Measurements from ENCODE around the gene SCN1B.

SCN1B gene

DNA sequence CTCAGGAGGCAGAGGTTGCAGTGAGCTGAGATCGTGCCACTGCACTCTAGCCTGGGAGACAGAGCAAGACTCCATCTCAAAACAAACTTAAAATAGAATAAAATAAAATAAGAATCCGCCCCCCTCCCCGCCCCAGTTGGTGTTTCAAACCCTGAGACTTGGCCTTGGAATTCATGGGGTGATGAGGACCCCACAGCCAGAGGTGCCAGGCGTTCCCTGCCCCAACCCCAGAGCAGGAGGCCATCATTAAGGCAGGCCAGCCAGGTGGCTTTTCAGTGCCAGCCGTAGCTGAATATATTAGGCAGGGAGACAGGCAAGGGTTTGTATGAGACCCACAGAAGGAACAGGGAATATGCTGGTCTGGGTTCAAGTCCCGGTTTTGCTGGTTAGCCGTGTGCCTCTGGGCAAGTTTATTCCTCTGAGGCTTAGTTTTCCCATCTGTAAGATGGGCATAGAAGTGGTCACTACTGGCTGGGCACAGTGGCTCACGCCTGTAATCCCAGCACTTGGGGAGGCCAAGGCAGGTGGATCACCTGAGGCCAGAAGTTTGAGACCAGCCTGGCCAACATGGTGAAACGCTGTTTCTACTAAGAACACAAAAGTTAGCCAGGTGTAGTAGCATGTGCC, 23.5 kb downstream of the SCN1B start:
- no peak for DNase-seq (ENCODE audit: low read depth in 2 of 2)

DNA sequence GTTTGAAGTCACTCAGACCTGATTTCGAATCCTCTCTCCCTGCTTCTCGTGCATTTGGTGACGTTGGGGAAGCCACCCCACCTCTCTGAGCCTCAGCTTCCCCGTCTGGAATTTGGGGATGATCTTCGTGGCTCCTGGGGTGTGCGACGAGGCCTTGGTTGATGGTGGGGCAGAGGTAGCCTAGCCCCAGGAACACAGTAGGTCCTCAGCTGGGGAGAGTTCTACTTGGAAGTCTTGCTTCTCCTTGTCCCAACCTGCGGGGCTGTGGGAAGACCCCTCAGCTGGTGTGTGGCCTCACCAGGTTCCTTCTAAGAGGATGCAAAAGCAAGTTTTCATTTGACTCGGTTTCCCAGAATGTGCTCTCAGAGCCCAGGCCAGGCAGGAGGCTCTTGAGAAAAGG, 24.4 kb downstream of the SCN1B start:
- DNase-seq (ENCODE audit: low read depth in 2 of 2) = no peak

DNA sequence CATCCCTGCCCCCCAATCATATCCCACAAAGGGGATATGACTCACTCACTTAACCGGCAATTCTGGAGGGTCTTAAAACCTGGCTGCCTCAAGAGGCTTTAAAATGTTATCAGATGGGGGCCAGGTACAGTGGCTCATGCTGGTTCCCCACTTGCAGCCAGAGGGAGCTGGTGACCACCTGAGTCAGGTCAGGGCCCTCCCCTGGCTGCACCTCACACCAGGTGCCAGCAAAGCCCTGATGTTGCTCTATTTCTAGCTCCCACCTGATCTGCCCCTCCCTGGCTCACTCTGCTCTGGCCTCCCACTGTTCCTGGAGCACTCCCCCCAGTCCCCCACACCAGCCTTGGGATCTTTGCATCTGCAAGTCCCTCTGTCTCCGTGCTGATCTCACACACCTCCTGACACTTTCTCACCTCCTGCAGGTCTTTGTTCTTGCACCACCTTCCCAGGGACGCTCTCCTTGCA, 25.5 kb downstream of the SCN1B start:
- no peak for DNase-seq (ENCODE audit: low read depth in 2 of 2)

DNA sequence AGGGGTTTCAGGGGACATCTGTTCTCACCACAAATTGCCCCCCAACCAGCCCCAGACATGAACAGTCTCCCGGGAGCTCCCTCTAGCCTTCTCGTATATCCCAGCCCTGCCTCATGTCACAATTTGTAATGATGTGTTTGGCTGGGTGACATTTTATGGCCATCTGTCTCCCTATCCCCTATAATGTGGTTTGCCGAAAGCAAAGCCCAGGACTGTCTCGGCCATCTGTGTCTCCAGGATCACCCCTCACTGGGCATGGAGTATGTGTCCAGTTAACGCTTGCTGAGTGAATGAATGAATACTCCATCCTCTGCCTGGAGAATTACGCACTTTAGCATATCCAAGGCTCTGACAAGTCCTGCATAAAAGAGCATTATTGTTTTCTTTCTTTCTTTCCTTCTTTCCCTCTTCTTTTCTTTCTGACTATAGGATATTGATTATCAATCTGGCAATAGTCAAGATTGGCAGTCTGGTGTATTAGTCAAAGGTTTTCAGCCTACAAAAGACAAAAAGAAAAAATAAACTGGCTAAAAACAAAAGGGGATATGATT, 26.3 kb downstream of the SCN1B start:
- DNase-seq (ENCODE audit: low read depth in 2 of 2) = no peak

DNA sequence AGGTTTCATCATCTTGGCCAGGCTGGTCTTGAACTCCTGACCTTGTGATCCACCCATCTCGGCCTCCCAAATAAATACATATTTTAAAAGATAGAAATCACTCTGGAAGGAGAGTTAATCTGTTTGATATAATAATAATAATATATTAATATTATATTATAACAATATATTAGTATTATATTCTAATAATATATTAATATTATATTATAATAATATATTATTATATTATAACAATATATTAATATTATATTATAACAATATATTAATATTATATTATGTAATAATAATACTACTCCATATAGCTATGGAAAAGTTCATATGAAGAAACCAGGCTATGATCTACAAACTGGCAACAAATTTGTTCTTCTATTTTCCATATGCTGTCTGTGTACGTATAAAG, 28.1 kb downstream of the SCN1B start:
- no peak for DNase-seq (ENCODE audit: low read depth in 2 of 2)

DNA sequence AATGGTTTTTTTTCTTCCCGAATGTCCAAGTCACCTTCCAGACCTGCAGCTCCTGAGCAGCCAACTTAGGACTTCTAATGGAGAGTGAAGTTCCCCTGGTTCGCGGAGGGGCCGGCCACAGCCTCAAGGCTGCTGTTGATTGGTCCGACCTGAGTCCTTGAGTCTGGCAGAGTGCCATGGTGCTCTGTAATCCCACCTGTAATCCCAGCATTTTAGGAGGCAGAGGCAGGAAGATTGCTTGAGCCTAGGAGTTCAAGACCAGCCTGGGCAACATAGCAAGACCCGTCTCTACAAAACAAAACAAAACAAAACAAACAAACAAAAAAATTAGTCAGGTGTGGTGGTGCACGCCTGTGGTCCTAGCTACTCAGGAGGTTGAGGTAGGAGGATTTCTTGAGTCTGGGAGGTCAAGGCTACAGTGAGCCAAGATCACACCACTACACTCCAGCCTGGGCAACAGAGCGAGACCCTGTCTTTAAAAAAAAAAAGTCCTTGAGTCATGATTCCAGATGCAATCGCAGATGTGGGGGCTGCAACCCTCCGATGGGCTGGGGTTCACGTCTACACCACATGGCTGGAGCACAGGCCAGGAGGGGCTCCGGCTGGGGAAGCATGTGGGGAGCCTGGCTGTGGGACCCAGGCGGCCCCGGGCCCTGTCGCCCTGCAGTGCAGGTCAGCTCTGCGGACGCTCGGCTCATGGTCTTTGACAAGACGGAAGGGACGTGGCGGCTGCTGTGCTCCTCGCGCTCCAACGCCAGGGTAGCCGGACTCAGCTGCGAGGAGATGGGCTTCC, 28.9 kb downstream of the SCN1B start:
- DNase-seq (ENCODE audit: low read depth in 2 of 2) = no peak

DNA sequence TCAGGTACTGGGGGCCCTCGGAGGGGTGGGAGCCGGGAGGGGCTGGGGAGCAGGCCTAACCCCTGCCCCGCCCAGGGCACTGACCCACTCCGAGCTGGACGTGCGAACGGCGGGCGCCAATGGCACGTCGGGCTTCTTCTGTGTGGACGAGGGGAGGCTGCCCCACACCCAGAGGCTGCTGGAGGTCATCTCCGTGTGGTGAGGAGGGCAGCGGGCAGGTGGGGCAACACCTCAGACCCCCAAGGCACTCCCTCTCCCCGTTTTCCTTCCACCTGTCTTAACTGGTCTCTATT, 29.5 kb downstream of the SCN1B start:
- no peak for DNase-seq (ENCODE audit: low read depth in 2 of 2)

DNA sequence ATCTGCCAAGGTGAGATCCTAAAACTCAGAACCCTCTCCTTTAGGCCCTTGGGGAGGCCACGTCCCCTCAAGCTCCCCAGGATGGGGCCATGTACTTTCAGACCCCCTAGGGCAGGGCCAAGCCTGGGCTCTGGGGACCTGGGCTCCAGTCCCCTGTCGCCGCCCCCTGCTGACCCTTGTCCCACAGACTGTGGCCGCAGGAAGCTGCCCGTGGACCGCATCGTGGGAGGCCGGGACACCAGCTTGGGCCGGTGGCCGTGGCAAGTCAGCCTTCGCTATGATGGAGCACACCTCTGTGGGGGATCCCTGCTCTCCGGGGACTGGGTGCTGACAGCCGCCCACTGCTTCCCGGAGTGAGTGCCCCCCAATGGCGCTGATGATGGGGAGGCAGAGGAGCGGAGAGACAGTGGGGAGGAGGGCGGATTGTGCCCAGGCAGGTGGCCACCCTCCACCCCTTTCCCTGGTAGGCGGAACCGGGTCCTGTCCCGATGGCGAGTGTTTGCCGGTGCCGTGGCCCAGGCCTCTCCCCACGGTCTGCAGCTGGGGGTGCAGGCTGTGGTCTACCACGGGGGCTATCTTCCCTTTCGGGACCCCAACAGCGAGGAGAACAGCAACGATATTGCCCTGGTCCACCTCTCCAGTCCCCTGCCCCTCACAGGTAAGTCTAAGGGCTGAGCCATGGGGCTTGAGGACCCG, 30.0 kb downstream of the SCN1B start:
- DNase-seq (ENCODE audit: low read depth in 2 of 2) = no peak

DNA sequence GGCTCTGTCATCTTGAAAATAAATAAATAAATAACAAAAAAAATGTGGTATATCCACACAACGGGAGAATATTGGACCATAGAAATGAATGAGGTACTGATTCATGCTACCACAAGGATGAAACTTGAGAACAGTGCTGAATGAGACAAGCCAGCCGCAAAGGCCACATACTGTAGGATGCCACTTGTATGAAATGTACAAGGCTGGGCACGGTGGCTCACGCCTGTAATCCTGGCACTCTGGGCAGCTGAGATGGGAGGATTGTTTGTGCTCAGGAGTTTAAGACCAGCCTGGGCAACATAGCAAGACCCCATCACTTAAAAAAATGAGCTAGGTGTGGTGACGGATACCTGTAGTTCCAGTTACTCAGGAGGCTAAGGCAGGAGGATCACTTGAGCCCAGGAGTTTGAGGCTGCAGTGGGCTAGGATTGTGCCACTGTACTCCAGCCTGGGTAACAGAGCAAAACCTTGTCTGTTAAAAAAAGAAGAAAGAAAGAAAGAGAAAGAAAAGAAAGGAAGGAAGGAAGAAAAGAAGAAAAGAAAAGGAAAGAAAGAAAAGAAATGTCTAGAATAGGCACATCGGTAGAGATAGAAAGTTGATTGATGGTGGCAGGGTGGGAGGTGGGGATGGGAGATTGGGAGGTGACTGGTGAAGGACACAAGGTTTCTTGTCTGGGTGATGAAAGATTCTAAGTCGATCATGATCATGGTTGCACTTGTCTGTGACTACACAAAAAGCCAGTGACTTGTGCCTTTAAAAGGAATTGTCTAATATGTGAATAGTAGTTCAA, 31.5 kb downstream of the SCN1B start:
- DNase-seq (ENCODE audit: low read depth in 2 of 2) = no peak

DNA sequence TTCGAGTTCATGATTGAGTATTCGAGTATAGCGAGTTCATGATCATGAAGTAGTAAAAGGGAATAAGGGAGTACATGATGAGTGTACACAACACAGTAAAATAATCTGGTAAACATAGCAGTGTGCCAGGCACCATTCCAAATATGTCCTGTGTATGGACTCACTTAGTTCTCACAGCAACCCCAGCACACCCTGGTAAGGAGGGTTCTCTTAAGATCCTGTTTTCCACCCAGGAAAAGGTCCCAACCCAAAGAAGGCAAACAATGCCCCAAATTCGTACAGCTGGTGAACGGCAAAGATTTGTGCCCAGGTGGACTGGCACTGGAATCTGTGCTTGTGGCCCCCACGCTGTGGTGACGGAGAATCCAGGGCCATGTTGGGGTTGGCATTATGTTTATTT, 32.7 kb downstream of the SCN1B start:
- DNase-seq (ENCODE audit: low read depth in 2 of 2) = no peak

DNA sequence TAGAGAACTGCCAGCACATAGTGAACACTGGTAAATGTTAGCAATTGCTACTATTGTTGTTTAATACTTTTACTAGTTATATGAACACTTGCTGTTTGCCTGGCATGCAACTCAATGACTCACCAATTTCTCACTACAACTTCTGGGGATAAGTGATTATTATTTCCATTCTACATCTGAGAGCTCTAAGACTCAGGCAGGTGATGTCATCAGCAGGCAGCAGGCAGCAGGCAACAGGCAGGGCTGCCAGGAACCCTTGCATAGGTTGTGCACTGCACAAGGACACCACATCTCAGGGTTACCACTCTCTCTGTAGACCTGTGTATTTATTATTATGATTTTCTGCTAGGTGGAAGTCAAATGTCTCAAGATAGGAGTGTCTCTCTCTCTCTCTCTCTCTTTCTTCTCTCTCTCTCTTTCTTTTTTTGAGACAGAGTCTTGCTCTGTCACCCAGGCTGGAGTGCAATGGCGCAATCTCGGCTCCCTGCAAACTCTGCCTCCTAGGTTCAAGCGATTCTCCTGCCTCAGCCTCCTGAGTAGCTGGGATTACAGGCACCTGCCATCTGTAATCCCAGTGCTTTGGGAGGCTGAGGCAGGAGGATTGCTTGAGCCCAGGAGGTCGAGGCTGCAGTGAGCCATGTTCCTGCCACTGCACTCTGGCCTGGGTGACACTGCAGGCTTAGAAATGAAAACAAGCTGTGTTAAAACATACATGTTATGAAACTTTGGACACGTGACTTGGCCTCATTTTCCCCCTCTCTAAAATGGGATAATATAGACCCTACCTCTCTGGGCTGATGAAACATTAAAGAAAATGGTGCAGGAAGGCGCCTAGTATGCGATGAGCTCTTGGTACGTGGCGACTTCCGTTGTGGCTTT, 33.9 kb downstream of the SCN1B start:
- no peak for DNase-seq (ENCODE audit: low read depth in 2 of 2)

DNA sequence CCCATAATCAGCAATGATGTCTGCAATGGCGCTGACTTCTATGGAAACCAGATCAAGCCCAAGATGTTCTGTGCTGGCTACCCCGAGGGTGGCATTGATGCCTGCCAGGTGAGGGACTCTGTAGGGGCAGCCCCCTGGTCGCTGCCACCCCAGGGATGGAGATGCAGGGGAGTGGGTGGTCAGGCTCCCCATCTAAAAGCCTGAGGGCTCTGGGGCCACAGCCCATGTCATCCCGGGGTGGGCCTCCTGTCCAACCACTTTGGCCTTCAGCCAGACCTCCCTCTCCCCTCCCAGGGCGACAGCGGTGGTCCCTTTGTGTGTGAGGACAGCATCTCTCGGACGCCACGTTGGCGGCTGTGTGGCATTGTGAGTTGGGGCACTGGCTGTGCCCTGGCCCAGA, 35.3 kb downstream of the SCN1B start:
- no peak for DNase-seq (ENCODE audit: low read depth in 2 of 2)

DNA sequence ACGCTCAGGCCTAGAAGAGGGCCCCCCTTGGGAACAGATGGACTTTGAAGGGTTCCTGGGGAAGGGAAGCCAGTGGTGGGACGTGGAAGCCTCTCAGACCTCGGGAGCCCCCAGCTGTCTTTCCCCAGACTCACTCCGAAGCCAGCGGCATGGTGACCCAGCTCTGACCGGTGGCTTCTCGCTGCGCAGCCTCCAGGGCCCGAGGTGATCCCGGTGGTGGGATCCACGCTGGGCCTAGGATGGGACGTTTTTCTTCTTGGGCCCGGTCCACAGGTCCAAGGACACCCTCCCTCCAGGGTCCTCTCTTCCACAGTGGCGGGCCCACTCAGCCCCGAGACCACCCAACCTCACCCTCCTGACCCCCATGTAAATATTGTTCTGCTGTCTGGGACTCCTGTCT, 35.9 kb downstream of the SCN1B start:
- DNase-seq (ENCODE audit: low read depth in 2 of 2) = no peak

DNA sequence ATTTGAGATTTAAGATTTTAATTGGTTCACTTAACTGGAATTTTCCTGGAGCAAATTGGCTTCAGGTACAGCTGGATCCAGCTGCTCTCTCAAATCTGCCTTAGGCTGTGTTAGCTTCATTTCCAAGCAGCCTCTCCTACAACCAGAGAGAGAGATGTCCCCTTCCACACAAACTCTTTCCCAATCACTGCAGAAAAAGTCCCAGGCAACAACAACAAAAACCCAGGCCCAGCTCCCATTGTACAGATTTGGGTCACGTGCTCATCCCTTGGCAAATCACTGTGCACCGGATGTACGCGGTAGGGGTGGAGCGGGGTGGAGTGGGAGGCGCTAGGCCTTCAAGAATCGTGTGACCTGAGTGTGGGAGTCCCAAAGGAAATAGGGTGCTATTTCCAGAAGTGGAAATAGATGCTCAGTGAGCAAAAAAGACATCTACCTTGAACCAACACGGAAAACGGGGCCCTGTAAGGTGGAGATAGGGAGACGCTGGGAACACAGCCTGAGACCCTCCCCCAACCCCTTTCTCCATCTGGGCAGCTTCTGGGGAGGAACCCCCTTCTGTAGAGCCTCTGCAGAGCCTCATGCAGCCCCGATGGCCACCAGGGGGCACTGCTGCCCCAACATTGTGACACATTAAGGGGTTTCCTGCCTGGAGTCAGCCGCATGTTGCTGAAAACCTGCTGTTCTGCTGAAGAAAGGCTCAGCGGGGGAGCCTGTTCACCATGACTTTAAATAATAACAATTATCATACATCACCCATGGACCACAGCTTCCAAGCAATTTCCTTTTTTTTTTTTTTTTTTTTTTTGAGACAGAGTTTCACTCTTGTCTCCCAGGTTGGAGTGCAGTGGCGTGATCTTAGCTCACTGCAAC, 36.7 kb downstream of the SCN1B start:
- peak; percentile 62 to 77 for DNase-seq (ENCODE audit: low read depth in 2 of 2)

DNA sequence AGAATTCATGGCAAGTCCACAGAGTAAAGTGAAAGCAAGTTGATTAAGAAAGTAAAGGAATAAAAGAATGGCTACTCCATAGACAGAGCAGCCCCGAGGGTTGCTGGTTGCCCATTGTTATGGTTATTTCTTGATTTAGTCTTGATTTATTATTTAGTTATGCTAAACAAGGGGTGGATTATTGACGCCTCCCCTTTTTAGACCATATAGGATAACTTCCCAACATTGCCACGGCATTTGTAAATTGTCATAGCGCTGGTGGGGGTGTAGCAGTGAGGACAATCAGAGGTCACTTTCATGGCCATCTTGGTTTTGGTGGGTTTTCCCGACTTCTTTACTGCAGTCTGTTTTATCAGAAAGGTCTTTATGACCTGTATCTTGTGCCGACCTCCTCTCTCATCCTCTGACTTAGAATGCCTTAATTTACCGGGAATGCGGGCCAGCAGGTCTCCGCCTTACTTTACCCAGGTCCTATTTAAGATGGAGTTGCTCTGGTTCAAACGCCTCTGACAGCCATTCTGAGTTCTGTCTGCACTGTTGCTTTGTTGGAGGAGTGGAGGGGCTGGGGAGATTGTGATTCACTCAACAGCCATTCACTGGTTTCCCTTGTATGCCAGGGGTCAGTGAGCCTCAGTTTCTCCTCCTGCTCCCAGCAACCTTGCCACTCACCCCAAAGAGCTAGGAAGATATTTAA, 38.8 kb downstream of the SCN1B start:
- DNase-seq (ENCODE audit: low read depth in 2 of 2) = no peak

DNA sequence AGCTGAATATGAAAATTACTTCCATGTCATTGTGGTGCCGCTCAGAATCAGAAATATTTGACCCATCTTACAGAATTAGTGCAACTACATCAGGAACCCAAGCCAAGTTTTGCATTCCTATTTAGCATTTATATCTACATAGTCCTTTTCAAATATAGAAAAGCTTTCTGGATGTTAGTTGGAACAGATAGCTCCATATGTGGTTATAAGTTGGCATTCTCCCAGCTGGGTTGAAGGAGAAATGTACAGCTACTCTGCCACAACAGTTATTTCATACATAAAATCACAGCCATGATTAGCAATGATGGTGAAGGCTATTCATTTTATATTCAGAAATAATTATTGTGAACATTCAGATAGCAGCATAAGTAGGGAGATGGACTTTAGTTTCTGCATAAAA, 39.4 kb downstream of the SCN1B start:
- DNase-seq (ENCODE audit: low read depth in 2 of 2) = no peak

DNA sequence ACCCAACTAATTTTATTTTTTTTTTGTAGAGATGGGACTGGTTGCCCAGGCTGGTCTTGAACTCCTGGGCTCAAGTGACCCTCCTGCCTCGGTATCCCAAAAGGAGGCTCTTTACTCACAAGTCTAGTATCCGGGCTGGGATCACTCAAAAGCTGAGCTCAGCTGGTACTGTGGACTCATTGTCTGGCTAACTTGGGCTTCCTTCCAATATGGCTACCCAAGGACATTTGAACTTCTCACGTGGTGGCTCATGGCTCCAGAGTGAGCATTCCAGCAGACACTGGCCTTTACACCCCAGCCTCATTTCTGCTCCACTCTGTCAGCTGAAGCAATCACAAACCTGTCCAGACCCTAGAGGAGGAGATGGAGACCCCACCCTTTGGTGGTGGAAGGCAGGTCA, 40.2 kb downstream of the SCN1B start:
- DNase-seq (ENCODE audit: low read depth in 2 of 2) = no peak

DNA sequence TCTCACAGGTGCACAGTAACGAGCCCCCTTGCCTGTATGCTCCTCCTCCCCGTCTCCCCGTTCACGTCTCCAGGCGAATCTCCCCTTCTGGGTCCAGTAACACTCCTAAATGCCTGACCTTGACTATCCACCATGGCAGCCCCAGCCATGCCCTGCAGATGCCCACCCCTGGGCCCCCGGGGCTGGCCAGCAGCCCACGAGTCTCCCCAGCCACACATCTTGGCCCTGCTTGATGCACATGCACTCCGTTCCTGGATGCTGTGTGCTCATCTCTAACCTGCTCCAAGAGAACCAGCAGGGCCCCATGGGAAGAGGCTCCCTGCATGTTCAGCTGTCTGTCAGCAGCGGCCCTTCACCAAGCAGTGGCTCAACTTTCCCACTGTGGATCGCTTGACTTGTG, 43.2 kb downstream of the SCN1B start:
- no peak for DNase-seq (ENCODE audit: low read depth in 2 of 2)

DNA sequence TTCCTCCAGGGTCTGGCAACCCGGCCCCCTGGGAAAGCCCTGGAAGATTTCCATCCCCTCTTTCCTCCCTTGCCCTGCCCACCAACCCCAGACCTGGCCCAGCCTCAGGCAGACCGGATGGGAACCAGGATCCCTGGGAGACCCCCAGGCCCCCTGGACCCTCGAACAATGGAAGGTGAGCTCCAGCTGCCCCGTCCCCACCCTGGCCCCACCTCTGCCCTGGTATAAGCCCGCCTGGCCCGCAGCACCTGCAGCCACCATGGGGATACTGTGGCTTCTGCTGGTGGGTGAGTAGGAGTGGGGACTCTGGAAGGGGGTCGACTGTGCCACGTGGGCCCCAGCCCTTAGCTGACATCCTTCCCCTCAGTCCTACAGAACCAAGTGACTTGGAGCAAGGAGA, 43.7 kb downstream of the SCN1B start:
- no peak for DNase-seq (ENCODE audit: low read depth in 2 of 2)
